Neural progenitor cell (in vitro differentiated cells): Measurements from ENCODE around the gene MAN2A2. TPM values are rescaled to one million over a fixed set of nuclear protein-coding genes. Genes with fewer than 3 reads are reported as not detected.
"Not testable (repeated sequence)": the region's sequence is repeated elsewhere in the genome, so short reads cannot be mapped to it uniquely, and the experiment has no call there.

Experiments used
- DNase-seq: peaks from one replicate; pipeline ENCODE4 v3.0.0-alpha.2; 2016; ENCODE audit warnings: low spot score
- H2AFZ ChIP-seq: fragments of 200-600 bp; sonication (generic); replicated peaks from 2 replicates; pipeline ENCODE4 v1.6.1; 2016; ENCODE audit warnings: antibody characterized with exemption
- H3F3A ChIP-seq: fragments of 200-600 bp; sonication (generic); 2 replicates; pipeline ENCODE4 v1.6.1; 2016; ENCODE audit warnings: antibody characterized with exemption, low read depth
- H3K27ac ChIP-seq: fragments of 200-600 bp; sonication (generic); 2 replicates; pipeline ENCODE4 v1.5.1; 2016; ENCODE audit warnings: mild to moderate bottlenecking
- H3K27me3 ChIP-seq: fragments of 200-600 bp; sonication (generic); 2 replicates; pipeline ENCODE4 v1.6.1; 2016; ENCODE audit warnings: mild to moderate bottlenecking, moderate library complexity
- H3K36me3 ChIP-seq: fragments of 200-600 bp; sonication (generic); 2 replicates; pipeline ENCODE4 v1.5.1; 2016
- H3K4me1 ChIP-seq: fragments of 200-600 bp; sonication (generic); 2 replicates; pipeline ENCODE4 v1.6.1; 2016; ENCODE audit warnings: mixed run types
- H3K4me2 ChIP-seq: fragments of 200-600 bp; sonication (generic); 2 replicates; pipeline ENCODE4 v1.6.1; 2016
- H3K4me3 ChIP-seq: fragments of 200-600 bp; sonication (generic); 2 replicates; pipeline ENCODE4 v1.5.1; 2016
- H3K79me2 ChIP-seq: fragments of 200-600 bp; sonication (generic); 2 replicates; pipeline ENCODE4 v1.6.1; 2016; ENCODE audit warnings: low read depth
- H3K9ac ChIP-seq: fragments of 200-600 bp; sonication (generic); 2 replicates; pipeline ENCODE4 v1.6.1; 2016
- H3K9me3 ChIP-seq: fragments of 200-600 bp; sonication (generic); 2 replicates; pipeline ENCODE4 v1.5.1; 2016; ENCODE audit warnings: low read depth
- H4K20me1 ChIP-seq: fragments of 200-600 bp; sonication (generic); 2 replicates; pipeline ENCODE4 v1.6.1; 2016; ENCODE audit warnings: low read depth
- H3K27ac Mint-ChIP-seq: 3 replicates; pipeline ENCODE4 v1.8.0; 2021; ENCODE audit warnings: mixed read lengths
- H3K27me3 Mint-ChIP-seq: 2 replicates; pipeline ENCODE4 v1.8.0; 2022; ENCODE audit warnings: low read depth, mild to moderate bottlenecking, inconsistent platforms, moderate library complexity, mixed read lengths; ENCODE audit not compliant: insufficient read depth
- H3K36me3 Mint-ChIP-seq: 3 replicates; pipeline ENCODE4 v1.8.0; 2021; ENCODE audit warnings: mixed read lengths
- H3K4me1 Mint-ChIP-seq: 3 replicates; pipeline ENCODE4 v1.8.0; 2021; ENCODE audit warnings: mixed read lengths
- H3K4me3 Mint-ChIP-seq: 3 replicates; pipeline ENCODE4 v1.8.0; 2021; ENCODE audit warnings: mild to moderate bottlenecking, moderate library complexity, mixed read lengths
- H3K9me3 Mint-ChIP-seq: 3 replicates; pipeline ENCODE4 v1.8.0; 2020; ENCODE audit warnings: mixed read lengths
- EZH2 ChIP-seq: fragments of 200-600 bp; sonication (generic); IDR thresholded peaks from 2 replicates; pipeline ENCODE4 v1.6.1; 2017; ENCODE audit warnings: antibody characterized with exemption, mild to moderate bottlenecking, moderate library complexity
- EZH2phosphoT487 ChIP-seq: fragments of 200-600 bp; sonication (generic); IDR thresholded peaks from 2 replicates; pipeline ENCODE4 v1.6.1; 2017; ENCODE audit warnings: antibody characterized with exemption
- total RNA-seq: library from RNA; depleted of rRNA; stranded (reverse); fragments of >200 nt; gene quantifications from 2 replicates; pipeline ENCODE4 v1.2.3, GENCODE V29; 2015; ENCODE audit warnings: low replicate concordance
- TF ChIP-seq, protein P1 (sequence below): fragments of 200-600 bp; sonication (generic); IDR thresholded peaks from 2 replicates; pipeline ENCODE4 v1.5.1; 2017; ENCODE audit warnings: antibody characterized with exemption, mild to moderate bottlenecking

Gene MAN2A2
- total RNA-seq, 1 donor from 2014 or later: 7.0 TPM

DNA sequence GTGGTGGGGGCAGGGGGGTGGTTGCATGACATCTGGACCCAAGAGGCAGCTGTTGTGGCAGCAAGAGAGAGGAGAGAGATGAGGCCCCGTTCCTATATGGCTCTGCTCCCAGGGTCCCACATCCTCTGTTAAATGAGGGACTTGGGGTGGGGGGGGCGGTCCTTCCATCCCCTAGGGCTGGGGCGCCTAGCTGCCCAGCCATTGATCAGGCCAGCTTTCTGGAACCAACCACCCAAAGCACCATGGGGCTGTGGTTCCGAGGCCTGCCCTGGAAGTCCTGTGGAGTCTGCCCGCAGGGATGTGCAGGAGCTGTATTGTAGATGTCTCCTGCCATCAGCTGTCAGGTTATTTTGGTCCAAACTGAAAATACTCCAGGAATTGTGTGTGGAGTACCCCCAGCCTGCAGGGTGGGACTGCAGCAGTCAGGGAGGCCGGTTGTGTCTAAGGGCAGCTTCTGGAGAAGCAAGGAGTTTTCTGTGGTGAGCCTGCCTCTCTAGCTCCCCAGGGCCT, 29.6 kb upstream of the MAN2A2 start:
- peaks cover under 1% of the 10 kb centered on the region for H3K27me3 Mint-ChIP-seq
- Histone ChIP-seq H3K27ac (no peak overlapping the region), H3K9ac (no peak overlapping the region), H3K4me1 (peaks cover 41% of the 10 kb centered on the region), H3F3A (peaks cover 36% of the 10 kb centered on the region), H3K27me3 (no peaks in the 10 kb centered on the region), H4K20me1 (peaks cover 17% of the 10 kb centered on the region), H3K79me2 (peaks cover 6% of the 10 kb centered on the region), H3K4me2 (peak overlapping the region; percentile 98), H3K36me3 (no peaks in the 10 kb centered on the region), H3K4me3 (no peak overlapping the region), H2AFZ (no peak overlapping the region), H3K9me3 (no peaks in the 10 kb centered on the region)
- H3K27ac Mint-ChIP-seq: no peak overlapping the region
- peaks cover 45% of the 10 kb centered on the region for H3K4me1 Mint-ChIP-seq
- H3K36me3 Mint-ChIP-seq: peaks cover 18% of the 10 kb centered on the region
- no peak for DNase-seq
- peak overlapping the region; percentile 87 for H3K4me3 Mint-ChIP-seq
- no peaks in the 10 kb centered on the region for H3K9me3 Mint-ChIP-seq
- TF ChIP-seq EZH2 (no peak), EZH2phosphoT487 (no peak)
- TF ChIP-seq, protein P1, sequence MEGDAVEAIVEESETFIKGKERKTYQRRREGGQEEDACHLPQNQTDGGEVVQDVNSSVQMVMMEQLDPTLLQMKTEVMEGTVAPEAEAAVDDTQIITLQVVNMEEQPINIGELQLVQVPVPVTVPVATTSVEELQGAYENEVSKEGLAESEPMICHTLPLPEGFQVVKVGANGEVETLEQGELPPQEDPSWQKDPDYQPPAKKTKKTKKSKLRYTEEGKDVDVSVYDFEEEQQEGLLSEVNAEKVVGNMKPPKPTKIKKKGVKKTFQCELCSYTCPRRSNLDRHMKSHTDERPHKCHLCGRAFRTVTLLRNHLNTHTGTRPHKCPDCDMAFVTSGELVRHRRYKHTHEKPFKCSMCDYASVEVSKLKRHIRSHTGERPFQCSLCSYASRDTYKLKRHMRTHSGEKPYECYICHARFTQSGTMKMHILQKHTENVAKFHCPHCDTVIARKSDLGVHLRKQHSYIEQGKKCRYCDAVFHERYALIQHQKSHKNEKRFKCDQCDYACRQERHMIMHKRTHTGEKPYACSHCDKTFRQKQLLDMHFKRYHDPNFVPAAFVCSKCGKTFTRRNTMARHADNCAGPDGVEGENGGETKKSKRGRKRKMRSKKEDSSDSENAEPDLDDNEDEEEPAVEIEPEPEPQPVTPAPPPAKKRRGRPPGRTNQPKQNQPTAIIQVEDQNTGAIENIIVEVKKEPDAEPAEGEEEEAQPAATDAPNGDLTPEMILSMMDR: no peak

DNA sequence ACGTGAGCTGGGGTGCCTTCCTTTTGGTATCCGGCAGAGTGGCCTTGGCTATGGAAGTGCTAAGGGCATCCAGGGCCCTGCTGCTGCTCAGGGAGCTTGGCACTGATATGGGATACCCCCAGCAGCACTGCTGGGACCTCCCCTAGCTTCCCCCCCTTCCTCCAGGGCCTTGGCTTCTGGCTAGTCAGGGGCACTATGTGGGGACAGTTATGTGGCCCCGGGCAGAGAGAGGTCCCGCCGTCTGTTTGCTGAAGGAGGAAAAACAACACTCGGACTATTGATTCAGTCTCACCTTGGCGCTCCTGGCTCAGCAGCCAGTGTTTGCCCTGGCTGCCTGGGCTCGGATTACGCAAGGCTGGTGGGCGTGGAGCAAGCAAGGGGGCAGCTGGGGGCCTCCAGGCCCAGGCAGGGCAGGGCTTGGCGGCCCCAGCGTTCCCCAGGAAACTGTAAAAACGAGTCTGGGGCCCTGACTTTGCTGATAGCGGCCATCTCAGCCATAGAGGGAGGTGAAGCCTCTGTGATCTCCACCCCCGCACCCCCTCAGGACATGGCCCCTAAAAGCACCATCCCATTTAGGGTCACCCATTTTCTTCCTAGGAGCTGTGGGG, 29.0 kb upstream of the MAN2A2 start:
- H3K4me2 ChIP-seq: peak overlapping the region; percentile 98
- peak overlapping the region; percentile 70 for H3K4me3 Mint-ChIP-seq
- TF ChIP-seq EZH2phosphoT487 (no peak), EZH2 (no peak)
- TF ChIP-seq, protein P1: no peak
- no peaks in the 10 kb centered on the region for H3K27me3 Mint-ChIP-seq
- H3K27ac ChIP-seq: no peak overlapping the region
- H3K9me3 ChIP-seq: no peaks in the 10 kb centered on the region
- no peaks in the 10 kb centered on the region for H3K27me3 ChIP-seq
- peaks cover 17% of the 10 kb centered on the region for H4K20me1 ChIP-seq
- H3K9me3 Mint-ChIP-seq: no peaks in the 10 kb centered on the region
- DNase-seq: peak; percentile 61
- no peak overlapping the region for H2AFZ ChIP-seq
- no peak overlapping the region for H3K27ac Mint-ChIP-seq
- peaks cover 41% of the 10 kb centered on the region for H3K4me1 Mint-ChIP-seq
- peaks cover 32% of the 10 kb centered on the region for H3F3A ChIP-seq
- H3K36me3 ChIP-seq: no peaks in the 10 kb centered on the region
- no peak overlapping the region for H3K4me3 ChIP-seq
- H3K4me1 ChIP-seq: peaks cover 36% of the 10 kb centered on the region
- H3K79me2 ChIP-seq: peaks cover 6% of the 10 kb centered on the region
- H3K36me3 Mint-ChIP-seq: peaks cover 20% of the 10 kb centered on the region
- H3K9ac ChIP-seq: no peak overlapping the region

DNA sequence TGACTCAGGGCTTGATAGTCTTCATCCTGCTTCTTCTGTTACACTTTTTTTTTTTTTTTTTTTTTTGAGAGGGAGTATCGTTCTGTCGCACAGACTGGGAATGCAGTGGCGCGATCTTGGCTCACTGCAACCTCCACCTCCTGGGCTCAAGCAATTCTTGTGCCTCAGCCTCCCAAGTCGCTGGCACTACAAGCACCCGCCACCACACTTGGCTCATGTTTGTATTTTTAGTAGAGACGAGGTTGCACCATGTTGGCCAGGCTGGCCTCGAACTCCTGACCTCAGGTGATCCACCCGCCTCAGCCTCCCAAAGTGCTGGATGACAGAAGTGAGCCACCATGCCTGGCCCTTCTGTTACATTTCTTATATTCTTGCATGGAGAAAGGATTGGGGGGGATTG, 28.1 kb upstream of the MAN2A2 start:
- H3K4me3 Mint-ChIP-seq, H2AFZ ChIP-seq, H3K27ac ChIP-seq, H3K4me3 ChIP-seq, H3K36me3 ChIP-seq, H3K4me2 ChIP-seq, H3K79me2 ChIP-seq, H3K9me3 ChIP-seq, H3K27me3 Mint-ChIP-seq, H3K9ac ChIP-seq, H3K9me3 Mint-ChIP-seq, H3K27me3 ChIP-seq, H3K27ac Mint-ChIP-seq, DNase-seq: not testable (repeated sequence)
- Histone ChIP-seq H3F3A (peaks cover 23% of the 10 kb centered on the region), H3K4me1 (peaks cover 27% of the 10 kb centered on the region), H4K20me1 (peaks cover 17% of the 10 kb centered on the region)
- Mint-ChIP-seq H3K4me1 (peaks cover 33% of the 10 kb centered on the region), H3K36me3 (peaks cover 25% of the 10 kb centered on the region)

DNA sequence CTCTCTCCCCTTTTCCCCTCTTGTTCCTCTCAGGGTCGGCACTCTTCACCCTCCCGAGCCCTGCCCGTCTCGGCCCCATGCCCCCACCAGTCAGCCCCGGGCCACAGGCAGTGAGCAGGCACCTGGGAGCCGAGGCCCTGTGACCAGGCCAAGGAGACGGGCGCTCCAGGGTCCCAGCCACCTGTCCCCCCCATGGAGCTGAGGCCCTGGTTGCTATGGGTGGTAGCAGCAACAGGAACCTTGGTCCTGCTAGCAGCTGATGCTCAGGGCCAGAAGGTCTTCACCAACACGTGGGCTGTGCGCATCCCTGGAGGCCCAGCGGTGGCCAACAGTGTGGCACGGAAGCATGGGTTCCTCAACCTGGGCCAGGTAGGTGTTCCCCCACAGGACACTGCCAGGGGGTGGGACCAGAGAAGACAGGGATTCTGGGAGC, 27.5 kb upstream of the MAN2A2 start:
- no peak overlapping the region for H3K4me3 Mint-ChIP-seq
- H3F3A ChIP-seq: peaks cover 17% of the 10 kb centered on the region
- peaks cover 17% of the 10 kb centered on the region for H4K20me1 ChIP-seq
- no peak overlapping the region for H3K27ac ChIP-seq
- no peaks in the 10 kb centered on the region for H3K36me3 ChIP-seq
- peaks cover 25% of the 10 kb centered on the region for H3K36me3 Mint-ChIP-seq
- no peak overlapping the region for H2AFZ ChIP-seq
- no peak overlapping the region for H3K4me2 ChIP-seq
- no peak overlapping the region for H3K9ac ChIP-seq
- peaks cover 6% of the 10 kb centered on the region for H3K79me2 ChIP-seq
- no peaks in the 10 kb centered on the region for H3K9me3 Mint-ChIP-seq
- TF ChIP-seq, protein P1: no peak
- no peak for TF ChIP-seq EZH2phosphoT487
- TF ChIP-seq EZH2: no peak
- no peaks in the 10 kb centered on the region for H3K27me3 ChIP-seq
- H3K4me1 ChIP-seq: peaks cover 26% of the 10 kb centered on the region
- DNase-seq: no peak
- no peak overlapping the region for H3K27ac Mint-ChIP-seq
- H3K9me3 ChIP-seq: no peaks in the 10 kb centered on the region
- no peak overlapping the region for H3K4me3 ChIP-seq
- peaks cover 2% of the 10 kb centered on the region for H3K27me3 Mint-ChIP-seq
- H3K4me1 Mint-ChIP-seq: peaks cover 27% of the 10 kb centered on the region
